Activated CD4-positive, alpha-beta T cell treated with anti-CD3 and anti-CD28 coated beads, Interleukin-2, amount 10 ng/mL, durations not matched to agents 24 days and 14 days (primary cell): Measurements from ENCODE around the gene MCOLN3. TPM values are rescaled to one million over a fixed set of nuclear protein-coding genes. Genes with fewer than 3 reads are reported as not detected.
"Not testable (repeated sequence)": the region's sequence is repeated elsewhere in the genome, so short reads cannot be mapped to it uniquely, and the experiment has no call there.

Experiments
- DNase-seq: peaks from one replicate; pipeline ENCODE4 v3.0.0; 2022
- H3K27ac Mint-ChIP-seq: one replicate; pipeline ENCODE4 v1.8.0; 2022; ENCODE audit warnings: mild to moderate bottlenecking, mixed read lengths
- H3K27me3 Mint-ChIP-seq: one replicate; pipeline ENCODE4 v1.8.0; 2022; ENCODE audit warnings: mixed read lengths
- H3K36me3 Mint-ChIP-seq: one replicate; pipeline ENCODE4 v1.8.0; 2022; ENCODE audit warnings: low read depth, mild to moderate bottlenecking, mixed read lengths
- H3K4me1 Mint-ChIP-seq: one replicate; pipeline ENCODE4 v1.8.0; 2021; ENCODE audit warnings: mixed read lengths
- H3K4me3 Mint-ChIP-seq: one replicate; pipeline ENCODE4 v1.8.0; 2022; ENCODE audit warnings: mild to moderate bottlenecking, moderate library complexity, mixed read lengths
- H3K9me3 Mint-ChIP-seq: one replicate; pipeline ENCODE4 v1.8.0; 2021; ENCODE audit warnings: mixed read lengths
- intact Hi-C: fragments of 100-400 bp; cut with micrococcal nuclease; formaldehyde crosslinking; loops from one replicate; pipeline ENCODE4 v1.15.1; 2023
- total RNA-seq: library from RNA; stranded (reverse); gene quantifications from 2 replicates; pipeline ENCODE4 v1.2.3, GENCODE V29; 2022

MCOLN3 gene
- total RNA-seq, 1 donor from 2014 or later = 0.51 TPM

GRCh38 chr1:85028151-85028550 lies 20.1 kb downstream of the MCOLN3 start:
- no peak overlapping the region for H3K27ac Mint-ChIP-seq
- intact Hi-C loops = loop anchor here (5.0 to 10.0 kb wide), 2 partner anchors 41 to 243 kb away; no protein-coding TSS in a partner anchor
- H3K4me1 Mint-ChIP-seq = peaks cover 8% of the 10 kb centered on the region
- no peaks in the 10 kb centered on the region for H3K9me3 Mint-ChIP-seq
- no peak for DNase-seq
- no peak overlapping the region for H3K4me3 Mint-ChIP-seq
- H3K27me3 Mint-ChIP-seq = peaks cover 8% of the 10 kb centered on the region
- no peaks in the 10 kb centered on the region for H3K36me3 Mint-ChIP-seq

GRCh38 chr1:85027242-85027983 lies 20.9 kb downstream of the MCOLN3 start:
- intact Hi-C loops = loop anchor here (1.0 to 10.0 kb wide), 4 partner anchors 29 to 243 kb away; no protein-coding TSS in a partner anchor
- Mint-ChIP-seq H3K4me3 (no peak overlapping the region), H3K27ac (peak overlapping the region; percentile 72), H3K4me1 (peaks cover 8% of the 10 kb centered on the region), H3K9me3 (no peaks in the 10 kb centered on the region), H3K27me3 (peaks cover 5% of the 10 kb centered on the region), H3K36me3 (no peaks in the 10 kb centered on the region)
- DNase-seq = peak; percentile 74

GRCh38 chr1:85025940-85026339 lies 22.4 kb downstream of the MCOLN3 start:
- intact Hi-C loops = loop anchor here (2.0 to 10.0 kb wide), 3 partner anchors 27 to 241 kb away; no protein-coding TSS in a partner anchor
- H3K27ac Mint-ChIP-seq = no peak overlapping the region
- DNase-seq = no peak
- H3K36me3 Mint-ChIP-seq = no peaks in the 10 kb centered on the region
- H3K4me3 Mint-ChIP-seq = no peak overlapping the region
- peaks cover 8% of the 10 kb centered on the region for H3K4me1 Mint-ChIP-seq
- peaks cover 7% of the 10 kb centered on the region for H3K27me3 Mint-ChIP-seq
- H3K9me3 Mint-ChIP-seq = no peaks in the 10 kb centered on the region

- no peak overlapping the region for H3K4me3 Mint-ChIP-seq
- peaks cover 8% of the 10 kb centered on the region for H3K4me1 Mint-ChIP-seq
- intact Hi-C loops = loop anchor here (5.0 to 10.0 kb wide), 2 partner anchors 37 to 240 kb away; no protein-coding TSS in a partner anchor
- no peaks in the 10 kb centered on the region for H3K9me3 Mint-ChIP-seq
- no peak overlapping the region for H3K27ac Mint-ChIP-seq
- DNase-seq = no peak
- peaks cover 2% of the 10 kb centered on the region for H3K27me3 Mint-ChIP-seq
- H3K36me3 Mint-ChIP-seq = no peaks in the 10 kb centered on the region
Measured at GRCh38 chr1:85024736-85025135, 23.6 kb downstream of the MCOLN3 start.

- Mint-ChIP-seq H3K27me3 (peaks cover 2% of the 10 kb centered on the region), H3K4me1 (peaks cover 8% of the 10 kb centered on the region), H3K36me3 (no peaks in the 10 kb centered on the region), H3K4me3 (no peak overlapping the region), H3K9me3 (no peaks in the 10 kb centered on the region), H3K27ac (no peak overlapping the region)
- DNase-seq = no peak
- intact Hi-C loops = loop anchor here (10.0 kb wide), 1 partner anchor 238 kb away; no protein-coding TSS in a partner anchor
Measured at GRCh38 chr1:85022700-85023099, 25.6 kb downstream of the MCOLN3 start.

GRCh38 chr1:85019994-85020393 lies 28.3 kb downstream of the MCOLN3 start:
- H3K27me3 Mint-ChIP-seq = peaks cover 2% of the 10 kb centered on the region
- H3K9me3 Mint-ChIP-seq = peaks cover 4% of the 10 kb centered on the region
- DNase-seq = no peak
- intact Hi-C loops = loop anchor here (10.0 kb wide), 1 partner anchor 235 kb away; no protein-coding TSS in a partner anchor
- H3K4me1 Mint-ChIP-seq = no peaks in the 10 kb centered on the region
- no peak overlapping the region for H3K4me3 Mint-ChIP-seq
- H3K27ac Mint-ChIP-seq = no peak overlapping the region
- H3K36me3 Mint-ChIP-seq = peaks cover 4% of the 10 kb centered on the region

GRCh38 chr1:85015826-85016225 lies 32.5 kb downstream of the MCOLN3 start:
- peaks cover 4% of the 10 kb centered on the region for H3K4me1 Mint-ChIP-seq
- peaks cover 19% of the 10 kb centered on the region for H3K27me3 Mint-ChIP-seq
- no peak overlapping the region for H3K4me3 Mint-ChIP-seq
- DNase-seq = no peak
- intact Hi-C loops = no loop called here
- no peak overlapping the region for H3K27ac Mint-ChIP-seq
- H3K9me3 Mint-ChIP-seq = peaks cover 12% of the 10 kb centered on the region
- H3K36me3 Mint-ChIP-seq = peaks cover 7% of the 10 kb centered on the region

GRCh38 chr1:85005641-85006040 lies 42.7 kb downstream of the MCOLN3 start:
- Mint-ChIP-seq H3K27me3 (peaks cover 32% of the 10 kb centered on the region), H3K27ac (peak overlapping the region; percentile 15), H3K9me3 (peaks cover 53% of the 10 kb centered on the region), H3K36me3 (peaks cover 40% of the 10 kb centered on the region), H3K4me1 (peaks cover 16% of the 10 kb centered on the region)
- DNase-seq, intact Hi-C loops, H3K4me3 Mint-ChIP-seq: not testable (repeated sequence)

GRCh38 chr1:85001742-85002141 lies 46.6 kb downstream of the MCOLN3 start:
- Mint-ChIP-seq H3K4me3 (no peak overlapping the region), H3K4me1 (peaks cover 33% of the 10 kb centered on the region), H3K9me3 (peaks cover 33% of the 10 kb centered on the region), H3K27ac (no peak overlapping the region), H3K27me3 (peaks cover 42% of the 10 kb centered on the region), H3K36me3 (peaks cover 31% of the 10 kb centered on the region)
- DNase-seq = no peak
- intact Hi-C loops = no loop called here

- DNase-seq = peak; percentile 80
- intact Hi-C loops = loop anchor here (2.0 to 5.0 kb wide), 4 partner anchors 28 to 851 kb away; partner anchors contain the start of genes C1orf52 and SSX2IP
- H3K4me1 Mint-ChIP-seq = peaks cover 40% of the 10 kb centered on the region
- peaks cover 42% of the 10 kb centered on the region for H3K27me3 Mint-ChIP-seq
- H3K36me3 Mint-ChIP-seq = peaks cover 30% of the 10 kb centered on the region
- H3K27ac Mint-ChIP-seq = peak overlapping the region; percentile 21
- peak overlapping the region; percentile 85 for H3K4me3 Mint-ChIP-seq
- H3K9me3 Mint-ChIP-seq = peaks cover 10% of the 10 kb centered on the region
Measured at GRCh38 chr1:84998642-84999280, 49.5 kb downstream of the MCOLN3 start.

GRCh38 chr1:84997667-84998600 lies 50.4 kb downstream of the MCOLN3 start:
- H3K27ac Mint-ChIP-seq = peak overlapping the region; percentile 23
- intact Hi-C loops = loop anchor here (2.0 to 5.0 kb wide), 6 partner anchors 29 to 851 kb away; partner anchors contain the start of genes C1orf52, SSX2IP and SYDE2
- H3K9me3 Mint-ChIP-seq = peaks cover 4% of the 10 kb centered on the region
- peak overlapping the region; percentile 85 for H3K4me3 Mint-ChIP-seq
- H3K27me3 Mint-ChIP-seq = peaks cover 40% of the 10 kb centered on the region
- H3K4me1 Mint-ChIP-seq = peaks cover 41% of the 10 kb centered on the region
- peaks cover 28% of the 10 kb centered on the region for H3K36me3 Mint-ChIP-seq
- peak; percentile 70 for DNase-seq

- peaks cover 36% of the 10 kb centered on the region for H3K27me3 Mint-ChIP-seq
- peak within 1 kb of the TSS; percentile 85 for H3K4me3 Mint-ChIP-seq
- peak; percentile 88 for DNase-seq
- H3K27ac Mint-ChIP-seq = peak within 1 kb of the TSS; percentile 89
- H3K4me1 Mint-ChIP-seq = peaks cover 47% of the 10 kb centered on the region
- peaks cover 4% of the 10 kb centered on the region for H3K9me3 Mint-ChIP-seq
- intact Hi-C loops = loop anchor here (1.0 to 5.0 kb wide), 11 partner anchors 9 to 850 kb away; partner anchors contain the start of genes C1orf52, SSX2IP and SYDE2
- peaks cover 29% of the 10 kb centered on the region for H3K36me3 Mint-ChIP-seq
Measured at GRCh38 chr1:84996846-84997666, 51.2 kb downstream of the MCOLN3 start, which contains the start of gene MCOLN2. TSS of gene MCOLN2 (minus strand) at chr1:84997113. CDS start at chr1:84996872, 241 bp downstream.
